ENCODE results near the gene OPN4. TPM values are rescaled to one million over a fixed set of nuclear protein-coding genes. Genes with fewer than 3 reads are reported as not detected.

Gene OPN4
- total RNA-seq, 1 experiment from 2014 or later, result not detected

DNA sequence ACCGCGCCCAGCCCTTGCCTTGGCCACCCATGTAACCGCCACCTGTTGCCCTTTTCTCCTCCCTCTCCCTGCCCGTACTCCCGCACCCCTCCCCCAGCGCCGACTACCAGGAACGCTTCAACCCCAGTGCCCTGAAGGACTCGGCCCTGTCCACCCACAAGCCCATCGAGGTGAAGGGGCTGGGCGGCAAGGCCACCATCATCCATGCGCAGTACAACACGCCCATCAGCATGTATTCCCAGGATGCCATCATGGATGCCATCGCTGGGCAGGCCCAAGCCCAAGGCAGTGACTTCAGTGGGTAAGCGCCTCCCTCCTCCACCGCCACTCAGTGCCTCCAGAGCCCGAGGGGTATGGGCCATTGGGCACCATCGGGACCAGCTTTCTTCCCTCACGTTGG lies 32.6 kb downstream of the OPN4 start:
- Histone ChIP-seq H3K4me1 (ENCODE audit: insufficient read depth, low read length, poor library complexity, severe bottlenecking) (no peaks in the 10 kb centered on the region), H3K9me3 (ENCODE audit: low read depth, low read length, poor library complexity, severe bottlenecking) (no peaks in the 10 kb centered on the region), H3K27me3 (replicated peaks; ENCODE audit: insufficient read depth, low read depth, low read length, poor library complexity) (no peaks in the 10 kb centered on the region), H3K27ac (ENCODE audit: low read depth, low read length, poor library complexity, severe bottlenecking) (no peak overlapping the region), H3K4me3 (ENCODE audit: low read depth, low read length, poor library complexity, severe bottlenecking) (no peak overlapping the region), H3K36me3 (ENCODE audit: insufficient read depth, low read length, poor library complexity, severe bottlenecking) (no peaks in the 10 kb centered on the region)
- TF ChIP-seq EZH2 (IDR thresholded peaks at IDR 0.05; ENCODE audit: borderline replicate concordance, low read depth, low read length, poor library complexity, severe bottlenecking), result no peak
- TF ChIP-seq, protein P1, sequence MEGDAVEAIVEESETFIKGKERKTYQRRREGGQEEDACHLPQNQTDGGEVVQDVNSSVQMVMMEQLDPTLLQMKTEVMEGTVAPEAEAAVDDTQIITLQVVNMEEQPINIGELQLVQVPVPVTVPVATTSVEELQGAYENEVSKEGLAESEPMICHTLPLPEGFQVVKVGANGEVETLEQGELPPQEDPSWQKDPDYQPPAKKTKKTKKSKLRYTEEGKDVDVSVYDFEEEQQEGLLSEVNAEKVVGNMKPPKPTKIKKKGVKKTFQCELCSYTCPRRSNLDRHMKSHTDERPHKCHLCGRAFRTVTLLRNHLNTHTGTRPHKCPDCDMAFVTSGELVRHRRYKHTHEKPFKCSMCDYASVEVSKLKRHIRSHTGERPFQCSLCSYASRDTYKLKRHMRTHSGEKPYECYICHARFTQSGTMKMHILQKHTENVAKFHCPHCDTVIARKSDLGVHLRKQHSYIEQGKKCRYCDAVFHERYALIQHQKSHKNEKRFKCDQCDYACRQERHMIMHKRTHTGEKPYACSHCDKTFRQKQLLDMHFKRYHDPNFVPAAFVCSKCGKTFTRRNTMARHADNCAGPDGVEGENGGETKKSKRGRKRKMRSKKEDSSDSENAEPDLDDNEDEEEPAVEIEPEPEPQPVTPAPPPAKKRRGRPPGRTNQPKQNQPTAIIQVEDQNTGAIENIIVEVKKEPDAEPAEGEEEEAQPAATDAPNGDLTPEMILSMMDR (conservative IDR thresholded peaks at IDR 0.05; ENCODE audit: low read depth, low read length), result no peak
- intact Hi-C loops (cut with micrococcal nuclease; ENCODE audit: unreplicated experiment), result loop anchor here (10.0 kb wide), 1 partner anchor 278 kb away; the partner anchor contains the start of gene ADIRF
- ChIA-PET POLR2A (ENCODE audit: low non-redundant PET) (no interaction called here), CTCF (no interaction called here)
- no TSS peak for BruUV-seq (replicated peaks)
- no peak for DNase-seq (ENCODE audit: low spot score)

DNA sequence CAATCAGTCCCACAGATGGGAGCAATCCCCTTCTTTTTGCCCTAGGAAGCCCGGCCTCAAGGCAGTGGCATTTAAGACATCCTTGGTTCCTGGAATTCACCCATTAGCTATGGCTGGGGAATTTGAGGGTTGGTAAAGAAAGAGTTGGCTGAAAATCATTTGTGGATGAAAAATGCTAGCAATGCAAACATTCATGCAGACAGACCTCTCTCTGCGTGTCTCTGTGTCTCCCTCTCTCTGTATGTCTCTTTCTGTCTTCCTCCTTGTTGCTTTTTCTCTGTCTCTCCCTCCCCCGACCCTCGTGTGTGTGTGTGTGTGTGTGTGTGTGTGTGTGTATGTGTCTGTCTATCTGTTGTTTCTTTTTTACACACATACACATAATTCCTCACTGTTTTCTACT lies 33.4 kb downstream of the OPN4 start:
- DNase-seq (ENCODE audit: low spot score), result no peak
- Histone ChIP-seq H3K4me3 (ENCODE audit: low read depth, low read length, poor library complexity, severe bottlenecking) (no peak overlapping the region), H3K27me3 (replicated peaks; ENCODE audit: insufficient read depth, low read depth, low read length, poor library complexity) (no peaks in the 10 kb centered on the region), H3K4me1 (ENCODE audit: insufficient read depth, low read length, poor library complexity, severe bottlenecking) (peaks cover under 1% of the 10 kb centered on the region), H3K36me3 (ENCODE audit: insufficient read depth, low read length, poor library complexity, severe bottlenecking) (no peaks in the 10 kb centered on the region), H3K27ac (ENCODE audit: low read depth, low read length, poor library complexity, severe bottlenecking) (no peak overlapping the region), H3K9me3 (ENCODE audit: low read depth, low read length, poor library complexity, severe bottlenecking) (no peaks in the 10 kb centered on the region)
- POLR2A ChIA-PET (ENCODE audit: low non-redundant PET), result no interaction called here
- CTCF ChIA-PET, result no interaction called here
- BruUV-seq (replicated peaks), result no TSS peak
- intact Hi-C loops (cut with micrococcal nuclease; ENCODE audit: unreplicated experiment), result loop anchor here (1.0 to 10.0 kb wide), 3 partner anchors 212 to 277 kb away; partner anchors contain the start of gene ADIRF
- TF ChIP-seq, protein P1 (conservative IDR thresholded peaks at IDR 0.05; ENCODE audit: low read depth, low read length), result no peak
- no peak for TF ChIP-seq EZH2 (IDR thresholded peaks at IDR 0.05; ENCODE audit: borderline replicate concordance, low read depth, low read length, poor library complexity, severe bottlenecking)

DNA sequence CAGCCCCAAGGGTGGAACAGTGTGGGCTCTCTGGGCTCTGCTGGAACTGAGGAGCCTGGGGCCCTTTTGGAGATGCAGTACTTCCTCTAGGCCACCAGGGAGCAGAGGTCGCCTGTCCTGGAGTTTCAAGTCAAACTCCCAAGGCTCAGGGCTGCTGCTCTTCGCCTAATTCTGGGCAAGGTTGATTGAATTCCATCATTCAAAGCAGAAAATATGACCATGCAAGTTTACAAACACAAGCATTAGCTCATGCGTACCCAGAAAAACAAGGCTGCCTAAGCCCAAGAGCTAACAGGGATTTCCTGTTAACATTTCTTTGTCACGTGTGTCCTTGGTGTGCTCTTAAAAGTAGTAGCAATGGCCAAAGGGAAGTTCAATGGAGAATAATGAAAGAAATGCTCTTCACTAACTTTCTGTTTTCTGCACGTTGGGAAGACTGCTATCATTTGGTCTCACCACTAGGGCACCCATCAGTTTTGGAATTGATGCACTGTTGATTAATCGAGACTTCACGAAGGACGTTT lies 34.1 kb downstream of the OPN4 start:
- intact Hi-C loops (cut with micrococcal nuclease; ENCODE audit: unreplicated experiment), result loop anchor here (1.0 to 10.0 kb wide), 3 partner anchors 211 to 276 kb away; partner anchors contain the start of gene ADIRF
- no peaks in the 10 kb centered on the region for H3K9me3 ChIP-seq (ENCODE audit: low read depth, low read length, poor library complexity, severe bottlenecking)
- DNase-seq (ENCODE audit: low spot score), result peak; percentile 86
- H3K27ac ChIP-seq (ENCODE audit: low read depth, low read length, poor library complexity, severe bottlenecking), result no peak overlapping the region
- ChIA-PET POLR2A (ENCODE audit: low non-redundant PET) (no interaction called here), CTCF (no interaction called here)
- H3K4me1 ChIP-seq (ENCODE audit: insufficient read depth, low read length, poor library complexity, severe bottlenecking), result peaks cover 7% of the 10 kb centered on the region
- TF ChIP-seq EZH2 (IDR thresholded peaks at IDR 0.05; ENCODE audit: borderline replicate concordance, low read depth, low read length, poor library complexity, severe bottlenecking), result no peak
- TF ChIP-seq, protein P1 (conservative IDR thresholded peaks at IDR 0.05; ENCODE audit: low read depth, low read length), result peak; percentile 77
- no peak overlapping the region for H3K4me3 ChIP-seq (ENCODE audit: low read depth, low read length, poor library complexity, severe bottlenecking)
- BruUV-seq (replicated peaks), result no TSS peak
- H3K36me3 ChIP-seq (ENCODE audit: insufficient read depth, low read length, poor library complexity, severe bottlenecking), result no peaks in the 10 kb centered on the region
- H3K27me3 ChIP-seq (replicated peaks; ENCODE audit: insufficient read depth, low read depth, low read length, poor library complexity), result no peaks in the 10 kb centered on the region

Data from A673 (cell line).